ENCODE results near the gene EHF. TPM values are rescaled to one million over a fixed set of nuclear protein-coding genes. Genes with fewer than 3 reads are reported as not detected.

Gene EHF
- total and polyA plus RNA-seq, 12 donors = 0.11 to 6.8 (median 0.76) TPM

- Histone ChIP-seq H3K27ac (no peak overlapping the region), H3K9me3 (replicated peaks in 1 of 3) (no peaks in the 10 kb centered on the region), H3K27me3 (no peaks in the 10 kb centered on the region), H3K4me3 (no peak overlapping the region), H3K4me1 (replicated peaks in 1 of 2) (peaks cover 9 to 12% of the 10 kb centered on the region in 2 donors), H3K36me3 (replicated peaks in 1 of 2) (no peaks in the 10 kb centered on the region)
- DNase-seq = no peak
- 85 to 93% (median 87%) methylated on average over 7 of the region's 7 CpGs for WGBS, 4 donors
- no peak for TF ChIP-seq CTCF (IDR thresholded peaks at IDR 0.05)
- no peak for TF ChIP-seq POLR2A (IDR thresholded peaks at IDR 0.05)
- intact Hi-C loops (cut with DNase I) = no loop called here
These were observed 18.6 kb upstream of the EHF start for GRCh38 chr11:34602245-34602644.

GRCh38 chr11:34603129-34604001 lies 17.5 kb upstream of the EHF start:
- no peak for TF ChIP-seq POLR2A (IDR thresholded peaks at IDR 0.05)
- no peak for TF ChIP-seq CTCF (IDR thresholded peaks at IDR 0.05)
- 82 to 86% (median 84%) methylated on average over 15 of the region's 15 CpGs for WGBS, 4 donors
- intact Hi-C loops (cut with DNase I) = no loop called here
- no peaks in the 10 kb centered on the region for H3K9me3 ChIP-seq (replicated peaks in 1 of 3)
- H3K4me1 ChIP-seq (replicated peaks in 1 of 2) = peaks cover 9 to 12% of the 10 kb centered on the region in 2 donors
- H3K36me3 ChIP-seq (replicated peaks in 1 of 2) = no peaks in the 10 kb centered on the region
- H3K27me3 ChIP-seq = no peaks in the 10 kb centered on the region
- DNase-seq = no peak
- H3K4me3 ChIP-seq = no peak overlapping the region
- H3K27ac ChIP-seq = no peak overlapping the region

- no peak for TF ChIP-seq CTCF (IDR thresholded peaks at IDR 0.05)
- TF ChIP-seq POLR2A (IDR thresholded peaks at IDR 0.05) = no peak
- 96 to 97% (median 97%) methylated on average over 2 of the region's 2 CpGs for WGBS, 4 donors
- Histone ChIP-seq H3K27ac (no peak overlapping the region), H3K4me1 (replicated peaks in 1 of 2) (peaks cover 10 to 15% of the 10 kb centered on the region in 2 donors), H3K36me3 (replicated peaks in 1 of 2) (no peaks in the 10 kb centered on the region), H3K4me3 (no peak overlapping the region), H3K9me3 (replicated peaks in 1 of 3) (no peaks in the 10 kb centered on the region), H3K27me3 (no peaks in the 10 kb centered on the region)
- DNase-seq = no peak
- intact Hi-C loops (cut with DNase I) = no loop called here
These were observed 16.7 kb upstream of the EHF start for GRCh38 chr11:34604145-34604544.

GRCh38 chr11:34604911-34605310 lies 16.0 kb upstream of the EHF start:
- Histone ChIP-seq H3K27me3 (no peaks in the 10 kb centered on the region), H3K27ac (no peak overlapping the region), H3K9me3 (replicated peaks in 1 of 3) (no peaks in the 10 kb centered on the region), H3K36me3 (replicated peaks in 1 of 2) (no peaks in the 10 kb centered on the region), H3K4me1 (replicated peaks in 1 of 2) (peaks cover 15 to 20% of the 10 kb centered on the region in 2 donors), H3K4me3 (no peak overlapping the region)
- no peak for DNase-seq
- no peak for TF ChIP-seq CTCF (IDR thresholded peaks at IDR 0.05)
- no peak for TF ChIP-seq POLR2A (IDR thresholded peaks at IDR 0.05)
- WGBS, 4 donors = 73 to 79% (median 78%) methylated on average over 8 of the region's 8 CpGs
- intact Hi-C loops (cut with DNase I) = no loop called here
